ENCODE measurements around the gene ACTN3. TPM values are rescaled to one million over a fixed set of nuclear protein-coding genes. Genes with fewer than 3 reads are reported as not detected.
"Not testable (repeated sequence)": the region's sequence is repeated elsewhere in the genome, so short reads cannot be mapped to it uniquely, and the experiment has no call there.

Gene ACTN3
- total RNA-seq, 1 donor from 2014 or later: under 0.01 TPM

- DNase-seq (ENCODE audit: low read depth in 2 of 2): no peak
These were observed 48.7 kb downstream of the ACTN3 start for GRCh38 chr11:66595245-66595904.

- DNase-seq (ENCODE audit: low read depth in 2 of 2): no peak
These were observed 52.3 kb downstream of the ACTN3 start for GRCh38 chr11:66598993-66599392.

- DNase-seq (ENCODE audit: low read depth in 2 of 2): no peak
These were observed 53.5 kb downstream of the ACTN3 start for GRCh38 chr11:66600219-66600618.

GRCh38 chr11:66600631-66601233 lies 54.0 kb downstream of the ACTN3 start:
- DNase-seq (ENCODE audit: low read depth in 2 of 2): no peak

- no peak for DNase-seq (ENCODE audit: low read depth in 2 of 2)
These were observed 56.4 kb downstream of the ACTN3 start for GRCh38 chr11:66603072-66603471.

- no peak for DNase-seq (ENCODE audit: low read depth in 2 of 2)
These were observed 57.5 kb downstream of the ACTN3 start for GRCh38 chr11:66604155-66604554.

GRCh38 chr11:66606608-66607007 lies 59.9 kb downstream of the ACTN3 start:
- not testable (repeated sequence) for DNase-seq (ENCODE audit: low read depth in 2 of 2)

- no peak for DNase-seq (ENCODE audit: low read depth in 2 of 2)
These were observed 60.6 kb downstream of the ACTN3 start for GRCh38 chr11:66607126-66607834.

- no peak for DNase-seq (ENCODE audit: low read depth in 2 of 2)
These were observed 63.3 kb downstream of the ACTN3 start for GRCh38 chr11:66609721-66610617.

- DNase-seq (ENCODE audit: low read depth in 2 of 2): no peak
These were observed 65.8 kb downstream of the ACTN3 start for GRCh38 chr11:66612458-66612857.

Other genes starting within 250 kb of the ACTN3 start
- gene CD248, start 229.9 kb upstream of the ACTN3 start, total RNA-seq: under 0.01 and 0.13 TPM in 2 replicates
- 4.7 and 5.9 TPM in 2 replicates for gene RIN1, start 210.5 kb upstream of the ACTN3 start, total RNA-seq
- gene BRMS1, start 201.8 kb upstream of the ACTN3 start, total RNA-seq: 53.1 and 53.7 TPM in 2 replicates
- gene B4GAT1, start 199.3 kb upstream of the ACTN3 start, total RNA-seq: 18.7 and 21.0 TPM in 2 replicates
- gene SLC29A2, start 175.1 kb upstream of the ACTN3 start, total RNA-seq: 0.77 and 1.0 TPM in 2 replicates
- not detected in 2 replicates for gene NPAS4, start 125.9 kb upstream of the ACTN3 start, total RNA-seq
- 29.2 and 37.5 TPM in 2 replicates for gene MRPL11, start 108.1 kb upstream of the ACTN3 start, total RNA-seq
- gene PELI3, start 80.0 kb upstream of the ACTN3 start, total RNA-seq: 3.3 and 5.9 TPM in 2 replicates
- gene DPP3, start 66.5 kb upstream of the ACTN3 start, total RNA-seq: 49.9 and 56.0 TPM in 2 replicates
- 11.3 and 23.0 TPM in 2 replicates for gene BBS1, start 36.3 kb upstream of the ACTN3 start, total RNA-seq
- gene ZDHHC24, start 855 bp upstream of the ACTN3 start, total RNA-seq: 11.8 and 21.0 TPM in 2 replicates
- 13.4 and 45.5 TPM in 2 replicates for gene CTSF, start 21.7 kb downstream of the ACTN3 start, total RNA-seq
- gene CCDC87, start 46.2 kb downstream of the ACTN3 start, total RNA-seq: 0.13 TPM in 2 replicates
- gene CCS, start 46.3 kb downstream of the ACTN3 start, total RNA-seq: 28.0 and 34.6 TPM in 2 replicates
- gene RBM14, start 69.7 kb downstream of the ACTN3 start, total RNA-seq: 19.6 and 21.5 TPM in 2 replicates
- gene RBM4, start 91.8 kb downstream of the ACTN3 start, total RNA-seq: 122 and 162 TPM in 2 replicates
- gene RBM4B, start 131.0 kb downstream of the ACTN3 start, total RNA-seq: 18.4 and 23.6 TPM in 2 replicates
- gene SPTBN2, start 182.3 kb downstream of the ACTN3 start, total RNA-seq: 18.1 and 22.6 TPM in 2 replicates

All from dermis microvascular lymphatic vessel endothelial cell (primary cell).